ENCODE results near the gene VPS50.

DNA sequence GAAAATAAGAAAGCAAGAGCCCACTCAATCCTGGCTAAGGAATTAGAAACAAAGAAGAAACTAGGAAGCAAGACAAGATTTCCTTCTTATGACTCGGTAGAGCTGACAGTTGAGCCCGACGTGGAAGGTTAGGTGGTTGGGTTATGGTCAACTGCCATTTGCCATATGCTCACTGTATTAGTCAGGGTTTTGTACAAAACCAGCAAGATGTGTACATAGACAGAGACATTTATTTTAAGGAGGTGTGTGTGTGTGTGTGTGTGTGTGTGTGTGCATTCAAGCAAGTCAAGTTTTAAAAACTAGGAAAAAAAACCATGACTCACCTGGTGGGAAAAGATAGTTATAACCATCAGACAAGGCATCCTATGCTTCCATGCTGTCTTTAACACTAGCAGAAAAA, 158.5 kb downstream of the VPS50 start:
- TF ChIP-seq EZH2 (IDR thresholded peaks at IDR 0.05) (no peak), POLR2AphosphoS5 (IDR thresholded peaks at IDR 0.05; ENCODE audit: borderline replicate concordance, low read depth, low read length) (no peak)
